ENCODE results near the gene MCOLN2. TPM values are rescaled to one million over a fixed set of nuclear protein-coding genes. Genes with fewer than 3 reads are reported as not detected.

The MCOLN2 gene
- total RNA-seq, 1 experiment from 2014 or later: 1.7 TPM

DNA sequence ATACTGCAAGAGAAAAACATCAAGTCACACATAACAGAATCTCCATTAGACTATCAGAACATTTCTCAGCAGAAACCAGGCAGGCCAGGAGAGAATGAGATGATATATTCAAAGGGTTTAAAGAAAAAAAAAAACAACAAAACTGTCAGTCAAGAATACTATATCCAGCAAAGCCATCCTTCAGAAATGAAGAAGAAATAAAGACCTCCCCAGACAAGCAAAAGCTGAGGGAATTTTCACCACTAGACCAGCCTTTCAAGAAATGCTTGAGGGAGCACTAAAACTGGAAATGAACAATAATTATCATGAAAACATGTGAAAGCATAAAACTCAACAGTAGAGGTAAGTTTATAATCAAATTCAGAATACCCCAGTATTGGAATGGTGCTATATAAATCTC is 47.2 kb downstream of the MCOLN2 start:
- ChIA-PET CTCF (no interaction called here), POLR2A (ENCODE audit: low non-redundant PET) (interaction anchor here (0.6 kb wide), 1 partner anchor 320 kb away, joined by 3 read pairs; no protein-coding TSS in a partner anchor)
- DNase-seq (ENCODE audit: low spot score): no peak
- peaks cover 5% of the 10 kb centered on the region for H3K4me1 ChIP-seq (ENCODE audit: insufficient read depth, low read length, poor library complexity, severe bottlenecking)
- no peak overlapping the region for H3K27ac ChIP-seq (ENCODE audit: low read depth, low read length, poor library complexity, severe bottlenecking)
- intact Hi-C loops (cut with micrococcal nuclease; ENCODE audit: unreplicated experiment): no loop called here
- H3K27me3 ChIP-seq (replicated peaks; ENCODE audit: insufficient read depth, low read depth, low read length, poor library complexity): no peaks in the 10 kb centered on the region
- no peaks in the 10 kb centered on the region for H3K36me3 ChIP-seq (ENCODE audit: insufficient read depth, low read length, poor library complexity, severe bottlenecking)
- no peaks in the 10 kb centered on the region for H3K9me3 ChIP-seq (ENCODE audit: low read depth, low read length, poor library complexity, severe bottlenecking)
- TF ChIP-seq EZH2 (IDR thresholded peaks at IDR 0.05; ENCODE audit: borderline replicate concordance, low read depth, low read length, poor library complexity, severe bottlenecking): no peak
- TF ChIP-seq, protein P1, sequence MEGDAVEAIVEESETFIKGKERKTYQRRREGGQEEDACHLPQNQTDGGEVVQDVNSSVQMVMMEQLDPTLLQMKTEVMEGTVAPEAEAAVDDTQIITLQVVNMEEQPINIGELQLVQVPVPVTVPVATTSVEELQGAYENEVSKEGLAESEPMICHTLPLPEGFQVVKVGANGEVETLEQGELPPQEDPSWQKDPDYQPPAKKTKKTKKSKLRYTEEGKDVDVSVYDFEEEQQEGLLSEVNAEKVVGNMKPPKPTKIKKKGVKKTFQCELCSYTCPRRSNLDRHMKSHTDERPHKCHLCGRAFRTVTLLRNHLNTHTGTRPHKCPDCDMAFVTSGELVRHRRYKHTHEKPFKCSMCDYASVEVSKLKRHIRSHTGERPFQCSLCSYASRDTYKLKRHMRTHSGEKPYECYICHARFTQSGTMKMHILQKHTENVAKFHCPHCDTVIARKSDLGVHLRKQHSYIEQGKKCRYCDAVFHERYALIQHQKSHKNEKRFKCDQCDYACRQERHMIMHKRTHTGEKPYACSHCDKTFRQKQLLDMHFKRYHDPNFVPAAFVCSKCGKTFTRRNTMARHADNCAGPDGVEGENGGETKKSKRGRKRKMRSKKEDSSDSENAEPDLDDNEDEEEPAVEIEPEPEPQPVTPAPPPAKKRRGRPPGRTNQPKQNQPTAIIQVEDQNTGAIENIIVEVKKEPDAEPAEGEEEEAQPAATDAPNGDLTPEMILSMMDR (conservative IDR thresholded peaks at IDR 0.05; ENCODE audit: low read depth, low read length): no peak
- no peak overlapping the region for H3K4me3 ChIP-seq (ENCODE audit: low read depth, low read length, poor library complexity, severe bottlenecking)
- no TSS peak for BruUV-seq (replicated peaks)

DNA sequence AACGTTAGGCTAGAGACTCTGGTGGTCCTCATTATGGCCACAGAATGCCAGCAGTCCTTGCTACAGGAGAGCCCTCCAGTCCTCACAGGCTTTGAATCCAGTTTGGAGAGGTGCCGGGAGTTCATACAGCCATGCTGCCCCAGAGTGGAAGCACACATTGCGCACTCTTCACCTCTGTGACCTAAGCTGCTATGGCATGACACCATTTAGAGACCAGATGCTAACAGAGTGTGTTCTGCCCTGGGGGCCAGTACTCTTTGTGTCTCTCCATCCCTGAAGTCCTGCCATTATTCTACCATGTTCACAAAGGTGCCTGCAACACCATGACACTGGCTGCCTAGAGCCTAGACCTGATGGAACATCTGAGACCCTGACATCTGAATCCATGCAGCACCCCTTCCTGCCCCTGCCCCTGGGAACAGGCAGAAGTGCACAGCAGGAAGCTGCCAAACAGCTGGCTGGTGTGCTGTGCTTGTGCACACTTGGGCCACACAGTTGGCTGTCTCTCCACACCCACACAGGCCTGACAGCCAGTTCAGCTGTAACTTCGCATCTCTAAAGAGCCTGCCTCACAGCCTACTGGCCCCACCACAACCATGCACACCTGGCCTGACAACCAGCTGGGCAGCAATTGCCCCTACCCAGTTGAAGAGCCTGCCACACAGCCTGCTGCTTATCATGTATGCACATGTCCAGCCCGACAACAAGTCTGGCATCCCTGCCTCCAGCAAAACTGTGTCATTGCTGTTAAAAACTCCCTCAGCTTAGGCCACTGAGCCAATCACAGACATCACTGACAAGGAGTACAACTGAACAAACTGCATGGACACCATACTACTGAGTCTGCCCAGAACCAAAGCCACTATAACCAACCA is 49.1 kb downstream of the MCOLN2 start:
- ChIA-PET POLR2A (ENCODE audit: low non-redundant PET) (no interaction called here), CTCF (interaction anchor here (0.7 kb wide), 2 partner anchors 14 to 306 kb away, joined by 4 to 5 read pairs; no protein-coding TSS in a partner anchor)
- no peaks in the 10 kb centered on the region for H3K27me3 ChIP-seq (replicated peaks; ENCODE audit: insufficient read depth, low read depth, low read length, poor library complexity)
- H3K4me1 ChIP-seq (ENCODE audit: insufficient read depth, low read length, poor library complexity, severe bottlenecking): peaks cover 7% of the 10 kb centered on the region
- H3K4me3 ChIP-seq (ENCODE audit: low read depth, low read length, poor library complexity, severe bottlenecking): no peak overlapping the region
- no peaks in the 10 kb centered on the region for H3K36me3 ChIP-seq (ENCODE audit: insufficient read depth, low read length, poor library complexity, severe bottlenecking)
- TF ChIP-seq EZH2 (IDR thresholded peaks at IDR 0.05; ENCODE audit: borderline replicate concordance, low read depth, low read length, poor library complexity, severe bottlenecking): no peak
- TF ChIP-seq, protein P1 (conservative IDR thresholded peaks at IDR 0.05; ENCODE audit: low read depth, low read length): no peak
- H3K9me3 ChIP-seq (ENCODE audit: low read depth, low read length, poor library complexity, severe bottlenecking): no peaks in the 10 kb centered on the region
- intact Hi-C loops (cut with micrococcal nuclease; ENCODE audit: unreplicated experiment): no loop called here
- H3K27ac ChIP-seq (ENCODE audit: low read depth, low read length, poor library complexity, severe bottlenecking): no peak overlapping the region
- no TSS peak for BruUV-seq (replicated peaks)
- DNase-seq (ENCODE audit: low spot score): no peak

DNA sequence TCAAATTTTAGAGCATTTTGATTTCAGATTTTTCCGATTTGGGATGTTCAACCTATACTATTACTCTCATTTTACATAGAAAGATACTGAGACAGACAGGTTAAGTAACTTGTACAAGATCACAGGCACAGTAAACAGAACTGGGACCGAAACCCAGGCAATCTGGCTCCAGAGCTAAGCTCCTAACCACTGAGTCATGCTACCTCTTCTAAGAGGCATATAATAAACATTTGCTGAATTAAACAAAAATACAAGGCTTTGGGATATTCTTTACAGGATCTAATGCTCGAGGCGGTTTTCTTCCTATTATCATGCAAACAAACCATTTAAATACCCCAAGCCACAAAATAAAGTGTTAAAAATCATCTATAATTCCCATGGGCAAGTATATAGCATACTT is 50.3 kb downstream of the MCOLN2 start:
- DNase-seq (ENCODE audit: low spot score): no peak
- CTCF ChIA-PET: no interaction called here

More for the DNA sequence above, 50.3 kb downstream of the MCOLN2 start:
- no peaks in the 10 kb centered on the region for H3K27me3 ChIP-seq (replicated peaks; ENCODE audit: insufficient read depth, low read depth, low read length, poor library complexity)
- TF ChIP-seq, protein P1 (conservative IDR thresholded peaks at IDR 0.05; ENCODE audit: low read depth, low read length): no peak
- TF ChIP-seq EZH2 (IDR thresholded peaks at IDR 0.05; ENCODE audit: borderline replicate concordance, low read depth, low read length, poor library complexity, severe bottlenecking): no peak
- POLR2A ChIA-PET (ENCODE audit: low non-redundant PET): no interaction called here
- BruUV-seq (replicated peaks): no TSS peak
- H3K9me3 ChIP-seq (ENCODE audit: low read depth, low read length, poor library complexity, severe bottlenecking): no peaks in the 10 kb centered on the region
- no peaks in the 10 kb centered on the region for H3K36me3 ChIP-seq (ENCODE audit: insufficient read depth, low read length, poor library complexity, severe bottlenecking)
- no peak overlapping the region for H3K4me3 ChIP-seq (ENCODE audit: low read depth, low read length, poor library complexity, severe bottlenecking)
- H3K4me1 ChIP-seq (ENCODE audit: insufficient read depth, low read length, poor library complexity, severe bottlenecking): peaks cover 7% of the 10 kb centered on the region
- intact Hi-C loops (cut with micrococcal nuclease; ENCODE audit: unreplicated experiment): no loop called here
- H3K27ac ChIP-seq (ENCODE audit: low read depth, low read length, poor library complexity, severe bottlenecking): no peak overlapping the region

Data from A673 (cell line).